Endometrial microvascular endothelial cells (primary cell): ENCODE data around the gene THRAP3. TPM values are rescaled to one million over a fixed set of nuclear protein-coding genes. Genes with fewer than 3 reads are reported as not detected.

Experiments
- total RNA-seq: library from RNA; depleted of rRNA; stranded (reverse); fragments of >200 nt; gene quantifications from one replicate; pipeline ENCODE4 v1.2.3, GENCODE V29; 2015; ENCODE audit errors: inconsistent ontology term

The THRAP3 gene
- total RNA-seq, 1 donor from 2014 or later = 124 TPM

Other genes starting within 250 kb of the THRAP3 start
- not detected for gene TEKT2, start 140.3 kb upstream of the THRAP3 start, total RNA-seq
- 59.1 TPM for gene ADPRS, start 135.6 kb upstream of the THRAP3 start, total RNA-seq
- 3.9 TPM for gene COL8A2, start 99.2 kb upstream of the THRAP3 start, total RNA-seq
- gene TRAPPC3, start 75.0 kb upstream of the THRAP3 start, total RNA-seq = 148 TPM
- gene MAP7D1, start 68.3 kb upstream of the THRAP3 start, total RNA-seq = 199 TPM
- 0.84 TPM for gene SH3D21, start 81.9 kb downstream of the THRAP3 start, total RNA-seq
- 86.7 TPM for gene EVA1B, start 99.2 kb downstream of the THRAP3 start, total RNA-seq
- gene STK40, start 161.5 kb downstream of the THRAP3 start, total RNA-seq = 29.4 TPM
- 68.4 TPM for gene LSM10, start 173.5 kb downstream of the THRAP3 start, total RNA-seq
- 7.9 TPM for gene OSCP1, start 226.0 kb downstream of the THRAP3 start, total RNA-seq
- 85.2 TPM for gene MRPS15, start 239.9 kb downstream of the THRAP3 start, total RNA-seq